B cell (primary cell): ENCODE data around the gene PTS.

ENCODE experiments used
- CTCF ChIP-seq: fragments of 200-600 bp; IDR thresholded peaks from one replicate; pipeline ENCODE4 v1.8.0; 2022; ENCODE audit warnings: antibody characterized with exemption, mild to moderate bottlenecking
- EZH2 ChIP-seq: IDR thresholded peaks from 2 replicates; pipeline ENCODE4 v1.6.1; 2012; ENCODE audit warnings: borderline replicate concordance, low read depth, mild to moderate bottlenecking, moderate library complexity, low read length; ENCODE audit not compliant: insufficient read depth, poor library complexity, severe bottlenecking

DNA sequence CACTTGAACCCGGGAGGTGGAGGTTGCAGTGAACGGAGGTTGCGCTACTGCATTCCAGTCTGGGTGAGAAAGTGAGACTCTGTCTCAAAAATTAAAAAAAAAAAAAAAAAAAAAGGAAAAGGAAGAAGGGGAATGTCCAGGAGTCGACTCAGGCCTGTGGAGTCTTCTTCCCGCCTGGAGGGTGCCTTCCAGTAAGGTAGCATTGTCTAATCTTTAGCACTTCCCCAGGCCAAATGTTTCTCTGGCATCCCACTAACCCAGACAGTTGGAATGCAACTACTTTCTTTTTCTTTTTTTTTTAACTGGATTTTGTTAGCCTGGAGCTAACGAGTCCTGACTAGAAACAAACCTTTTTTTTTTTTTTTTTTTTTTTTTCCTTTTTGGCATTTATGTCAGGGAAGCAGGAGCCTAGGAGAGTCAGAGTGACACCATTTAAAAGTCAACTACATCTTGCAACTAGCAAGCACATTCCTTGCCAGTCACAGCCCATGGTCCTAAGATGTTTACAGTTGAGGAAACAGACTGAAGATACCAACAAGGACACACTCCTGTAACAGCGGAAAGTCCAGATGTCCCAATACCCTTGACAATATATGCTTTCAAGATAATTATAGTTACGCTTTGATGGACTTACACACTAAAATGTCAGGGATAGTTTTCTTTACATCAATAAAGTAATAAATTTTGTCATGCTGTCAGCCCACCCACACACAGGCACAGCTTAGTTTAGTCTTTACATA is 23.8 kb downstream of the PTS start:
- TF ChIP-seq CTCF (no peak), EZH2 (no peak)
